Cardiac muscle cell (in vitro differentiated cells and primary cell): ENCODE measurements around the gene MAD1L1. TPM values are rescaled to one million over a fixed set of nuclear protein-coding genes. Genes with fewer than 3 reads are reported as not detected.

Source experiments
- DNase-seq, 2 donors: peaks; one replicate each; pipeline versions ENCODE4 v3.0.0 to v3.0.0-alpha.2; 2010 to 2017; ENCODE audit warnings: low read depth in 1 of 2, low spot score in 1 of 2
- H3K27ac ChIP-seq: fragments of 200-600 bp; sonication (generic); 2 replicates; pipeline ENCODE4 v1.5.1; 2016
- H3K27me3 ChIP-seq: fragments of 200-600 bp; sonication (generic); 2 replicates; pipeline ENCODE4 v1.6.0; 2016; ENCODE audit warnings: control low read depth
- H3K36me3 ChIP-seq: fragments of 200-600 bp; sonication (generic); 2 replicates; pipeline ENCODE4 v1.5.1; 2016; ENCODE audit warnings: control low read depth
- H3K4me1 ChIP-seq: fragments of 200-600 bp; sonication (generic); 2 replicates; pipeline ENCODE4 v1.8.1; 2017; ENCODE audit warnings: low read depth, mild to moderate bottlenecking, mixed run types
- H3K4me3 ChIP-seq: fragments of 200-600 bp; sonication (generic); 2 replicates; pipeline ENCODE4 v1.5.1; 2016; ENCODE audit warnings: mild to moderate bottlenecking
- H3K9me3 ChIP-seq: fragments of 200-600 bp; sonication (generic); 2 replicates; pipeline ENCODE4 v1.5.1; 2017; ENCODE audit warnings: low read depth, mild to moderate bottlenecking, control low read depth
- polyA plus RNA-seq: library from polyadenylated mRNA; unstranded; fragments of >200 nt; fragmentation: Nextera tagmentation; extraction: Ambion mirVana; gene quantifications from 2 replicates; pipeline ENCODE4 v1.2.1, GENCODE V29; 2016
- total RNA-seq: library from RNA; depleted of rRNA; stranded (reverse); fragments of >200 nt; gene quantifications from 2 replicates; pipeline ENCODE4 v1.2.3, GENCODE V29; 2016
- TF ChIP-seq, protein P1 (sequence below): IDR thresholded peaks from 2 replicates; pipeline ENCODE4 v1.5.1; 2012; ENCODE audit warnings: low read depth, mild to moderate bottlenecking, low read length

The MAD1L1 gene
- total and polyA plus RNA-seq, 2 experiments from 2014 or later, result 38.3 to 56.2 TPM

DNA sequence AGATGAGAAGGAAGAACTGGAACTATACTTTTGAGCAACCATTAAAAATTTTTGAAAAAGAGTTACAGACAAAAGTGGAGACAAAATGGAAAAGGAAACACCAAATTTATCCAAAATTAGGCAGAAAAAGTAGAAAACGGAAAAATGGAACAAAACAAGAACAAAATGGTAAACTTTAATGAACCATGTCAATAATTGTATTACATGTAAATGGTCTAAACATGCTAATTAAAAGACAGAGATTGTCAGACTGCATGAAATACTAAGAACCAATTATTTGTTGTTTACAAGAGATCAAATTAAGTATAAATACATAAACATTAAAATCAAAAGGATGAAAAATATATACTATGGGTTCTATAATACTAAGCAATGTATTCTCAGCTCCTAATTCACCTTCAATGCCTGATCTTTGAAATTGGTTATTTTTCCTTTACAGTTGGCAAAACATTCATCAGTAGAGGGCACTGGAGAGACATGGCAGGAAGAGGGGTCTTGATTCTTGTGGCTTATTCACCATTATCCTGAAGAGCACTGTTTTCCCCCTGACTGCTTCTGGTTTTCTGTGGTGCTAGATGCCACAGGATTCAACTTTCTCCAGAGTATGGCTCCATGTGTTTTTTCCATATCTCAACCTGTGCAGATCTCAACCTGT is 437.7 kb downstream of the MAD1L1 start:
- TF ChIP-seq, protein P1, sequence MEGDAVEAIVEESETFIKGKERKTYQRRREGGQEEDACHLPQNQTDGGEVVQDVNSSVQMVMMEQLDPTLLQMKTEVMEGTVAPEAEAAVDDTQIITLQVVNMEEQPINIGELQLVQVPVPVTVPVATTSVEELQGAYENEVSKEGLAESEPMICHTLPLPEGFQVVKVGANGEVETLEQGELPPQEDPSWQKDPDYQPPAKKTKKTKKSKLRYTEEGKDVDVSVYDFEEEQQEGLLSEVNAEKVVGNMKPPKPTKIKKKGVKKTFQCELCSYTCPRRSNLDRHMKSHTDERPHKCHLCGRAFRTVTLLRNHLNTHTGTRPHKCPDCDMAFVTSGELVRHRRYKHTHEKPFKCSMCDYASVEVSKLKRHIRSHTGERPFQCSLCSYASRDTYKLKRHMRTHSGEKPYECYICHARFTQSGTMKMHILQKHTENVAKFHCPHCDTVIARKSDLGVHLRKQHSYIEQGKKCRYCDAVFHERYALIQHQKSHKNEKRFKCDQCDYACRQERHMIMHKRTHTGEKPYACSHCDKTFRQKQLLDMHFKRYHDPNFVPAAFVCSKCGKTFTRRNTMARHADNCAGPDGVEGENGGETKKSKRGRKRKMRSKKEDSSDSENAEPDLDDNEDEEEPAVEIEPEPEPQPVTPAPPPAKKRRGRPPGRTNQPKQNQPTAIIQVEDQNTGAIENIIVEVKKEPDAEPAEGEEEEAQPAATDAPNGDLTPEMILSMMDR, result peak; percentile 21
- Histone ChIP-seq H3K9me3 (no peaks in the 10 kb centered on the region), H3K27ac (no peak overlapping the region), H3K4me3 (no peak overlapping the region), H3K4me1 (no peaks in the 10 kb centered on the region), H3K27me3 (no peaks in the 10 kb centered on the region), H3K36me3 (no peaks in the 10 kb centered on the region)
- DNase-seq, result no peak

DNA sequence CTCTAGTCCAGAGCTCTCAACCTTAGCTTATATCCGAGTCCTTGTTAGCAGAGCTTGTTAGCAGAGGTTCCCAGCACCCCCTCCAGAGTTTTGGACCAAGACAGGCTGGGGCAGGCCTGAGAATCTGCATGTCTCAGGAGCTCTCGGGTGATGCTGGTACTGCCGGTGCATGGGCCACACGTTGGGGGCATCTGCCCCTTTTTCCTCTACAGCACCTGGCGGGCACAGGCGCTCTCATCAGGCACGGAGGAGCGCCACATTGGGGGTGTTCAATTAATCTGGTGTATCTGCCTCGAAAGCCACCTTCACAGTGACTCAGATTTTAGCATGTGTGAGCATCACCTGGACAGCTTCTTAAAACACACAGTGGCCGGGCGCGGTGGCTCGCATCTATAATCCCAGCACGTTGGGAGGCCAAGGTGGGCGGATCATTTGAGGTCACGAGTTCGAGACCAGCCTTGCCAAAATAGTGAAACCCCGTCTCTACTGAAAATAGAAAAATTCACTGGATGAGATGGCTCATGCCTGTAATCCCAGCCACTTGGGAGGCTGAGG is 445.0 kb downstream of the MAD1L1 start:
- Histone ChIP-seq H3K4me1 (no peaks in the 10 kb centered on the region), H3K4me3 (no peak overlapping the region), H3K27me3 (no peaks in the 10 kb centered on the region), H3K36me3 (no peaks in the 10 kb centered on the region), H3K9me3 (no peaks in the 10 kb centered on the region), H3K27ac (no peak overlapping the region)
- TF ChIP-seq, protein P1, result no peak
- no peak for DNase-seq

DNA sequence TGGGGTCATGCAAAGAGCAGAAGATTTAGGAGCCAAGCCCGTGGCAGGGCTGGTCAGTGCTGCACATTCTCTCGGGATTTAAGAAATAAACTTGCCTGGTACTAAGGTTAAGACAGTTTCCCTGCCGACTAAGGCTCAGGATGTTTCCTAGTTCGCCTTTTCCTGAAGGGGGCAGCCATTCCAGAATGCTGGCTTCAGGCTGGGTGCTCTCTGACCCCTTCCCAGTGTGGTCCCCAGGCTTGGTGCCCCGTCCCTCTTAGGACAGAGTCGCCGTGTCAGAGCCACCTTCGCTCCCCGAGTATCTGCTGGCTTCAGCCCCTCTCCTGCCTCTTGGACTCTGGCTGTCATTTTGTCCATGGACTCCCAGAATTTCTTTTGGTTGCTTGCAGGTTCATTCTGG is 445.5 kb downstream of the MAD1L1 start:
- H3K27ac ChIP-seq, result no peak overlapping the region
- TF ChIP-seq, protein P1, result no peak
- no peaks in the 10 kb centered on the region for H3K36me3 ChIP-seq
- no peak for DNase-seq
- no peaks in the 10 kb centered on the region for H3K27me3 ChIP-seq
- H3K4me1 ChIP-seq, result no peaks in the 10 kb centered on the region
- no peaks in the 10 kb centered on the region for H3K9me3 ChIP-seq
- no peak overlapping the region for H3K4me3 ChIP-seq

DNA sequence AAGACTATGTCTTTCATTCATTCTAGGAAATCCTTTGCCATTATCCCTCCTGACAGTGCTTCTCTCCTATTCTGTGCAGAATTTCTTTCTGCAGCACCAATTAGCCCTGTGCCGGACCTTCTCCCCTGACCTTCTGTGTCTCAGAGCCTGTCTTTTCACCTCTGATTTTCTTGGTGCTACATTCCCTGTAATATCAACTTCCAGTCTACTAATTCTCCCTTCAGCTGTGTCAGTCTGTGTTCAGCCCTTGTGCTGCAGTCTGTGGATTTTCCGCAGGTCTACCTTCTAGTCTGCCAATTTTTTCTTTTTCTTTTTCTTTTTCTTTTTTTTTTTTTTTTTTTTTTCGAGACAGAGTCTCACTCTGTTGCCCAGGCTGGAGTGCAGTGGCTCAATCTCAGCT is 446.9 kb downstream of the MAD1L1 start:
- Histone ChIP-seq H3K4me3 (no peak overlapping the region), H3K4me1 (no peaks in the 10 kb centered on the region), H3K27ac (no peak overlapping the region), H3K9me3 (no peaks in the 10 kb centered on the region), H3K36me3 (no peaks in the 10 kb centered on the region), H3K27me3 (no peaks in the 10 kb centered on the region)
- DNase-seq, result no peak
- TF ChIP-seq, protein P1, result no peak

DNA sequence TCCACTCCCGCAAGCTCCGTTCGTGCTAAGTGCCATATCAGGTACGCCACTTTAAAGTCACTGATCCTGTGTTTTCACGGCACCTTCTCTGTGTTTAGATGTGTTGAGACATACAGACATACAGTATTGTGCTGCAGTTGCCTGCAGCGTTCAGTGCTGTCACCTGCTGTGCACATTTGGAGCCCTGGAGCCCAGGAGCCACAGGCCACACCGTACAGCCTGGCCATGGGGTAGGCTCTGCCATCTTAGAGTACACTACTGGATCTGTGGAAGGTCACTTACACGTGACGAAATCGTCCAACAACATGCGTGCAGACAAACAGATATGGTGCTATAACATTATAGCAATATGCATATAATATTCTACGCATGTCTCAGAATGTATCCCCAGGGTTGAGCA is 451.4 kb downstream of the MAD1L1 start:
- Histone ChIP-seq H3K4me3 (no peak overlapping the region), H3K9me3 (no peaks in the 10 kb centered on the region), H3K4me1 (no peaks in the 10 kb centered on the region), H3K27ac (no peak overlapping the region), H3K27me3 (no peaks in the 10 kb centered on the region), H3K36me3 (no peaks in the 10 kb centered on the region)
- TF ChIP-seq, protein P1, result no peak
- no peak for DNase-seq
